ENCODE results near the gene GLB1L.
"Not testable (repeated sequence)": the region's sequence is repeated elsewhere in the genome, so short reads cannot be mapped to it uniquely, and the experiment has no call there.

Gene GLB1L

DNA sequence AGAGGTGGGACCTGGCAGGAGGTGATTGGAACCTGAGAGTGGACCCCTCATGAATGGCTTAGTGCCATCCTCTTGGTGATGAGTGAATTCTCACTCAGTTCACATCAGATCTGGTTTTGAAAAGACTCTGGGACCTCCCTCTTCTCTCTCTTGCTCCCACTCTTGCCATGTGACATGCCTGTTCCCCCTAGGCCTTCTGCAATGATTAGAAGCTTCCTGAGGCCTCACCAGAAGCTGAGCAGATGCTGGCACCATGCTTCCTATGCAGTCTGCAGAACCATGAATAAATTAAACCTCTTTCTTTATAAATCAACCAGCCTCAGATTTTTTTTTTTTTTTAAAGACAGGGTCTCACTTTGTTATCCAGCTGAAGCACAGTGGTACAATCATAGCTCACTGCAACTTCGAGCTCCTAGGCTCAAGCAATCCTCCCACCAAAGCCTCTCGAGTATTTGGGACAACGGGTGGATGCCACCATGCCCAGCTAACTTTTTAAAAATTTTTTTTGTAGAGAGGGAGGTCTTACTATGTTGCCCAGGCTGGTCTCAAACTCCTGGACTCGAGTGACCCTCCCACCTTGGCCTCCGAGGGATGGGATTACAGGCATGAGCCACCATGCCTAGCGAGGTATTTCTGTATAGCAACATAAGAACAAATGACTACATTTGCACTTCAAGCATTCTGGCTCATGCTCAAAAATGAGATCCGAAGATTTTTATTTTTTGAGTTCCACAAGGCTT, 40.6 kb downstream of the GLB1L start:
- DNase-seq: no peak

GRCh38 chr2:219201331-219201730, 43.9 kb downstream of the GLB1L start:
- DNase-seq: not testable (repeated sequence)

GRCh38 chr2:219200502-219201326, 44.5 kb downstream of the GLB1L start:
- DNase-seq: not testable (repeated sequence)

DNA sequence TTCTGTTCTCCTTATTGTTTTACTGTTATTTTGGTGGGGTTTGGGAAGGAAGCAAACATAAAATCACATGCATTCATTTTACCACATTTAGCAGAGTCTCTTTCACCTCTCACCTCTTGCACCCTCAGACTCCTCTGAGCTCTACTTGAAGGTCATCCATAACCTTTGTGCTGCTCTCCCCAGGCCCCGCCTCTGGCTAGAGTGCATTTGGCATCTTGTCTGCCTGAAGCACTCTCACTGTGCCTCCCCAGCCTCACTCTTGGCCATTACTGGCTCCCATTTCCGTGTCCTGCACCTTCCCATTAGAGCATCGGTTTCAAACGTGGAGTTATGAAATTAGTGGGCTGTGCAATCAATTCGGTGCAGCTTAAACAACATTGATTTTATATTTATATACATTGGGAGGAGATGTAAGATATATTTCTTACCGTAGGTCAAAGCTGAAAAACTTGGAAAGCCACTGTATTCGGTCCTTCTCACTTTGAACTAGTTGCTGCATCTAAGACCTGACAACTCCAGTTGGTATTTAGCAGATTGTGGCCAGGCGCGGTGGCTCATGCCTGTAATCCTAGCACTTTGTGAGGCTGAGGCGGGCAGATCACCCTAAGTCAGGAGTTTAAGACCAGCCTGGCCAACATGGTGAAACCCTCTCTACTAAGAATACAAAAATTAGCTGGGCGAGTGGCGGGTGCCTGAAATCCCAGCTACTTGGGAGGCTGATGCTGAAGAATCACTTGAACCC, 45.6 kb downstream of the GLB1L start:
- no peak for DNase-seq

GRCh38 chr2:219198974-219199373, 46.3 kb downstream of the GLB1L start:
- DNase-seq: no peak

DNA sequence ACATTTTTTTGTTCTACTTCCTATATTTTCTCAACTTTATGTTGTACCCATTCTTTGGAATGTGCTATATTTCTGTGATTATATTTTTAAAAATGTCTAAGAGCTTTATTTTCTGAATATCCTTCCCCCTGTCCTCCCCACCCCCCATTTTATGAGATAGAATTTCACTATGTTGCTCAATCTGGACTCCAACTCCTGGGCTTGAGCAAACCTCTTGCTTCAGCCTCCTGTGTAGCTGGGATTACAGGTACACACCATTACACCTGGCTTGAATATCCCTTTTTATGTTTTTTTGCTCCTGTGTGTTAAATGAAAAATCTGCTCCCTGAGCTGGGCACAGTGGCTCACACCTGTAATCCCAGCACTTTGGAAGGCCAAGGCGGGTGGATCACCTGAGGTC, 47.9 kb downstream of the GLB1L start:
- no peak for DNase-seq

DNA sequence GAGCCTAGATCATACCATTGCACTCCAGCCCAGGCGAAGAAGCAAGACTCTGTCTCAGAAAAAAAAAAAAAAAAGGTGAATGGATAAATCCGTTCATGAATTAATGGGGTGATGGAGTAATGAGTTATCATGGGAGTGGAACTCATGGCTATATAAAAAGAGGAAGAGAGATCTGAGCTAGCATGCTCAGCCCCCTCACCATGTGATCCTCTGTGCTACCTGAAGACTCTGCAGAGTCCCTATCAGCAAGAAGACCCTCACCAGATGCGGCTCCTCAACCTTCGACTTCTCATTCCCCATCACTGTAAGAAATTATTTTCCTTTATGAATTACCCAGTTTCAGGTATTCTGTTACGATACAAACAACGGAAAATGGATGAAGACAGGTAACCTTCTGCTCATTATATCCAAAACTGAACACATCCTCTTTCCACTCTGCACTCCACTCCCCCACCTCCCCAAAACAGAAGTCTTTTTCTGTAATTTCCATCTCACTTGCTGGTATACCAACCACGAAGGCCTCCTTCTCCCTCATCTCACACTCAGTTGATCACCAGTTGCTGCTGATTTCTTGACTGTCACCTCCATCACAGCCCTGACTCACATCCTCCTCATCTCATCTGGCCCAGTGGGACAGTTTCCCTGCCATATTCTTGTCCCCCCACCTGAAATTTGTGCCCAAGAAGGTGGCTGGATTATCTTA, 58.3 kb downstream of the GLB1L start:
- DNase-seq: no peak
